Measurements from ENCODE around the gene DKC1.

DKC1 gene

GRCh38 chrX:154762537-154763296 lies at the start of gene DKC1:
DKC1 (plus strand) TSS chrX:154762864; CDS start chrX:154762966, 102 bp downstream.
- DNase-seq (ENCODE audit: low read depth) = peak; percentile 90

GRCh38 chrX:154714925-154715324 lies 47.7 kb upstream of the DKC1 start:
- DNase-seq (ENCODE audit: low read depth) = no peak

DNA sequence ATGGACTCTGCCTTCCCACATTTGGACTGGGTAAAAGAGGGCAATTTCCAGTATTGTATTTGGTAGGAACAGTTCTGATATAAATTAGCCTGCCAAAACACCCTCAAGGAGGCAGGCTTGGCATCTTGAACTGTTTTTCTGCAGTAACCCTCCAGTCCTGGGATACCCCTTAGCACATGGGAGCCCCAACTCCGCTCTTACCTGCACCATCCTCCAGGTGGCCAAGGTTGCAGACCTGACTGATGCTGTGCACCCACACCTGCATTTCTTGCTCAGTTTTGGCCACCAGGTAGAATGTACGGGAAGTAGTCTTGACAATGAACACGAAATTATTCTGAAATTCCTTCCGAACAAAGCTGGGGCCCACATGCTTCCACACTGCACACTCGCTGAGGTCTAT lies 46.8 kb upstream of the DKC1 start:
- DNase-seq (ENCODE audit: low read depth) = no peak

GRCh38 chrX:154717824-154718223 lies 44.8 kb upstream of the DKC1 start:
- DNase-seq (ENCODE audit: low read depth) = no peak

DNA sequence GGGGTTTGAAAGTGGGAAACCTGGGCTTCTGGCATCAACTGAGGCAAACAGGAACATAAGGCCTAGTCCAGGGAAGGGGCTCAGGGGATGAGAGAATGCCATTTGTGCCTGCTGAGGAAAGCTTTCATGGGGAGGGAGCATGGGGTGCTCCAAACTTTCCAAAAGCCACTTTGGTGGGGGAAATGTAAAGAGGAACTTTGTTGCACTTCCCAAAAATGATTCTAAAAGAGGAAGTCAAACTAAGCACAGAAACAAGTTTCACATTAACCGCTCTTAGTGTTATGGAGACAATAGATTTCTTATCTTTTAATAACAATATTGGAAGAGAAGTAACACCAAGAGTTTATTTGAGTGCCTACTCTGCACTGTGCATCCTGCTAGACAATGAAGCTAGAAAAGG lies 44.0 kb upstream of the DKC1 start:
- DNase-seq (ENCODE audit: low read depth) = no peak

GRCh38 chrX:154719132-154719675 lies 43.5 kb upstream of the DKC1 start:
- no peak for DNase-seq (ENCODE audit: low read depth)

DNA sequence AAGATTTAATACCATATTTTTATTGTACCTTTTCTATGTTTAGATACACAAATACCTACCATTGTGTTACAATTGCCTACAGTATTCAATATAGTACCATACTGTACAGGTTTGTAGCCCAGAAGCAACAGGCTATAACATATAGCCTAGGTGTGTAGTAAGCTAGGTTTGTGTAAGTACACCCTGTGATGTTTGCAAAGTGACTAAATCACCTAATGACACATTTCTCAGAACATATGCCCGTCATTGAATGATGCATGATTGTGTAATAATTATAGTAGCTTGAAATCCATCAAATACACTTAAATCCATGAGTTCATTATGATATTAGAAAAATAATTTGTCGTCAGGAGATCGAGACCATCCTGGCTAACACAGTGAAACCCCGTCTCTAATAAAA lies 42.6 kb upstream of the DKC1 start:
- DNase-seq (ENCODE audit: low read depth) = no peak

DNA sequence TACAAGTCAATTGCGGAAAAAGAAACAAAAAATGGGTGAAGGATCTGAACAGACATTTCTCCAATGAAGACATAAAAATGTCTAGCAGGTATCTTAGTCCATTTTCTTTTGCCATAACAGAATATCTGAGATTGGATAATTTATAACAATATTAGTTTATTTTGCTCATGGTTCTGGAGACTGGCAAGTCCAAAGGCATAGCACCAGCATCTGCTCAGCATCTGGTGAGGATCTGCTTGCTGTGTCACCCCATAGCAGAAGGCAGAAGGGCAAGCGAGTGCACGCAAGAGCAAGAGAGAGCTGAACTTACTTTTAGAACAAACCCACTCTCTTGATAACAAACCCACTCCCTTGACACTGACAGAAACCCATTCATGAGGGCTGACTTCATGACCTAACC lies 41.5 kb upstream of the DKC1 start:
- DNase-seq (ENCODE audit: low read depth) = no peak

DNA sequence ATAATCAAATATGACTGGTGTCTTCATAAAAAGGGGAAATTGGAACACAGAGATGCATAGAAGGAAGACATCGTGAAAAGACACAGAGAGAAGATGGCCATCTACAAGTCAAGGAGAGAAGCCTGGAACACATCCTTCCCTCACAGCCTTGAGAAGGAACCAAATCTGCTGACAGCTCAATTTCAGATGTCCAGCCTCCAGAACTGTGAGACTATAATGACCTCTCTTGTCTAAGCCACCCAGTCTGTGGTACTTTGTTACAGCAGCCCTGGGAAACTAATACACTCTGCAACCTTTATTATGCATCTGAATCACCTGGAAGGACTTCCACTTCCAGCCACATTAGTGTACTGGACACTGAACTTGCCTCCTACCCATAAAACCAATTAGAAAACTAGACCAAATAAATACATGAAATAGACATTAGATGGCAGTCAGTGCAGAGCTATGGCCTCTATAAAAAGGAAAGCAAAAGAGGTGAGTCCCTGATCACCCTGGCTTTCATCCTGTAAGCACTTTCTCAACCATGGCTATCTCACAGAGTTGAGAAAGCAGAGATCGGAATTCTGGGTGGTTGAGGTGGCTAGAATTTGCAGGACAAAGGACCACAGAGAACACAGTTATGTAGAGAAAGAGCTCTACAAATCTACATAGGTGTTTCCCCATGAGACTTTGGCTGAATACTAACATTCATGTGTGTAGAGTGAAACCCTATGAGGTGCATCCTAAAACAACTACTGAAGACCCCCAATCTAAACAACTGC lies 37.5 kb upstream of the DKC1 start:
- DNase-seq (ENCODE audit: low read depth) = no peak

DNA sequence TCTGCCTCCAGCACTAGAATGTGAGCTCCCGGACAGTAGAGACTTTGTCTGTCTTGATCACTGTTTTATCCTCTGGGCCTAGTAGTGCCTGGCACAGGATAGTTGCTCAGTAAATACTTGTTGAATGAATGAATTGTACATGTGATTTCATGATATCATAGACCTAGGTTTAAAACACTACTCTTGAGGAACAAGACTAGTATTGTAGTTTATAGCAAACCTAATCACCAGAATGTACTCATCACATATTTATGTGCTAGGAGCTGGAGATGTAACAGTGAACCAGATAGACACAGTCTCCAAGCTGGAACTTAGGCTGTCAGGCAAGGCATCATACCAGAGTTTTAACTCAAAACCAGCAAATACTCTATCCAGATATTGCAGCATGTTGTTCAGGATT lies 35.2 kb upstream of the DKC1 start:
- no peak for DNase-seq (ENCODE audit: low read depth)

DNA sequence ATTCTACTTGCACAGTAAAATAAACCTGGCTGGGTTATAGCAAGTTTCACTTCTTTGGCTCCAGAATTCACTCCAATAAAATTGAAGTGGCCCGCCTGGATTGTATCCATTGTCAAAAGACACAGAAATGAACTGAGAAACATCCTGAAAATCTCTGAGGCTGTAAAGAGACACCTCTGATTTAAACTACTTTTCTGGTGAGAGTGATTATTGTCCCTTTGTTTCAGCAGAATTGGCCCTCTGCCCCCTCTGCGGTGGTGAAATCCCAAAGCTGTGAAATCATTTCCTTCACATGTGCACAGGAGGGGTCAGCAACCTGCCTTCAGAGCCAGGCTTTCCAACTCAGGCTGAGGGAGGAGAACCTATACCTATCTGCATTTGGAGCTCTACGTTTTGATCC lies 34.8 kb upstream of the DKC1 start:
- DNase-seq (ENCODE audit: low read depth) = no peak

GRCh38 chrX:154728431-154729190 lies 34.1 kb upstream of the DKC1 start:
- DNase-seq (ENCODE audit: low read depth) = no peak

DNA sequence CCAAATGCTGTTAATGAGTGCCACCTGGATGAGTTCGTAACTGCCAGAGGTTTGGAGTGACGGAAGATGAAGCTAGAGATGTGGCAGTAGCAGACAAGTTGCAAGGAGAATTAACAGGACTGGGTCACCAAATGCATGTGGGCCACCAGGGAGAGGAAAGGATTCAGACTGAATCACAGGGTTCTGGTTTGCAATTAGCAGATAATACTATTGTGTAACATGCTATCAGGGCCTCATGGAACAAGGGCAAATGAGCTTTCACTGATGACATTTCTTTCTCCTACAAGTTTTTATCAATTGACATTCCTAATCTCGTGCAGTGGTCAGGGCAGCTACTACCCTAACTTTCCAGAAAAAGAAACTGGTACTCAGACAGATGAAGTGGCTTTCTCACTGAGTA lies 33.2 kb upstream of the DKC1 start:
- DNase-seq (ENCODE audit: low read depth) = no peak

GRCh38 chrX:154730253-154730891 lies 32.3 kb upstream of the DKC1 start:
- no peak for DNase-seq (ENCODE audit: low read depth)

DNA sequence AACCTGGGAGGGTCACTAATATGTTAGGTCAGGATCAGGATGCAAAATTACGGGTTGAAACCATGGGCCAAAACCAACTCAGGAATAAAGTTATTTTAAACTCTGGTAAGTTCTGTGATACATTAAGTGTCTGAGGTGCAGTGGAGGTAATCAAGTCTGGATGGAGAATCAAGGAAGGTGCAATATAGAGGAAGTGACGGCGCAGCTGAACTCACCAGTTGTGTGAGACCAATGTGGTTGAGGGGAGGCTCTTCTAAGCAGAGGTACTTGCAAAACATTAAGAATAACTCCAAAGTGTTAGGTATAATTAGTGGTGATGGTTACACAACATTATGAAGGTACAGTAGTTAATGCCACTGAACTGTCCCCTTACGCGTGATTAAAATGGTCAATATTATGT lies 31.5 kb upstream of the DKC1 start:
- DNase-seq (ENCODE audit: low read depth) = no peak

DNA sequence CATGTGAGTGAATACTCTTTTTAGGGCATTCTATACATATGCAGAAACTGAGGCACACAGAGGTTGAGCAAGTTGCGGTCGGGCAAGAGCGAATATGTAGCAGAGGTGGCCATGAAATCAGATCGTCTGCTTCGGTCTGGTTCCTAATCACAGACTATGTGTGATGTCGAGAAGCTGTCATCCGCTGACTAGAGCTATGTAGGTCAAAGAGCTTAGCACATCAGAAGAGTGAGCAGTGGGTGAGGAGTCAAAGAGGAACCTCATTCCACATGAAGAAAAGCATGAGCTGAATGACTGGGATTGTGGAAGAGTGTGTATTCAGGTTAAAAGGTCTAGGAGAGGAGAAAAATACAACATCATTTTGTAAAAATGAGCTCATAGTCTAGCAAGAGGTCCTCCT lies 30.8 kb upstream of the DKC1 start:
- DNase-seq (ENCODE audit: low read depth) = no peak

GRCh38 chrX:154732421-154733065 lies 30.1 kb upstream of the DKC1 start:
- no peak for DNase-seq (ENCODE audit: low read depth)

DNA sequence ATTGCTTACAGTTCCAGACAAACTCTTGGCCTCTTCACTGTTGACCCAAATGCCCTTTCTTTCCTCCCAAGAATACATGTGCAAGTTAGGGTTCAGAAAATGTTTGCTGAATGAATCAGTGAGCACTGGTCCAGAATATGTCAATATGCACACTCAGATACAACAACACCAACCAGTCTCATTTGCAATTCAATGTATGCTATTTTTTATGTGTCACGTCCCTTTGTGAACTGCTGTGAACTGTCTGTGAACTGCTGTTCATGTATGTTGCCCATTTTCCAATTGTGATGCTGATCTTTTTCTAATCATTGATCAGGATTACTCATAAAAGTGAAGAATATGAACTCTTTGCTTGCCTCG lies 29.6 kb upstream of the DKC1 start:
- DNase-seq (ENCODE audit: low read depth) = no peak

GRCh38 chrX:154734061-154734781 lies 28.4 kb upstream of the DKC1 start:
- DNase-seq (ENCODE audit: low read depth) = no peak

GRCh38 chrX:154735695-154736393 lies 26.8 kb upstream of the DKC1 start:
- DNase-seq (ENCODE audit: low read depth) = no peak
